AG10803 (cell line): Measurements from ENCODE around the gene FOXP3.

Source experiments
- DNase-seq: peaks from one replicate; pipeline ENCODE4 v3.0.0; 2010; ENCODE audit warnings: low read depth
- H3K4me3 ChIP-seq: 2 replicates; pipeline ENCODE4 v1.5.1; 2011; ENCODE audit warnings: mild to moderate bottlenecking, low read length, control low read depth
- TF ChIP-seq, protein P1 (sequence below): conservative IDR thresholded peaks from 2 replicates; pipeline ENCODE4 v1.5.1; 2011; ENCODE audit warnings: mild to moderate bottlenecking, low read length, control low read depth, inconsistent platforms

Gene FOXP3

GRCh38 chrX:49257074-49257790 lies 7.3 kb downstream of the FOXP3 start:
- TF ChIP-seq, protein P1, sequence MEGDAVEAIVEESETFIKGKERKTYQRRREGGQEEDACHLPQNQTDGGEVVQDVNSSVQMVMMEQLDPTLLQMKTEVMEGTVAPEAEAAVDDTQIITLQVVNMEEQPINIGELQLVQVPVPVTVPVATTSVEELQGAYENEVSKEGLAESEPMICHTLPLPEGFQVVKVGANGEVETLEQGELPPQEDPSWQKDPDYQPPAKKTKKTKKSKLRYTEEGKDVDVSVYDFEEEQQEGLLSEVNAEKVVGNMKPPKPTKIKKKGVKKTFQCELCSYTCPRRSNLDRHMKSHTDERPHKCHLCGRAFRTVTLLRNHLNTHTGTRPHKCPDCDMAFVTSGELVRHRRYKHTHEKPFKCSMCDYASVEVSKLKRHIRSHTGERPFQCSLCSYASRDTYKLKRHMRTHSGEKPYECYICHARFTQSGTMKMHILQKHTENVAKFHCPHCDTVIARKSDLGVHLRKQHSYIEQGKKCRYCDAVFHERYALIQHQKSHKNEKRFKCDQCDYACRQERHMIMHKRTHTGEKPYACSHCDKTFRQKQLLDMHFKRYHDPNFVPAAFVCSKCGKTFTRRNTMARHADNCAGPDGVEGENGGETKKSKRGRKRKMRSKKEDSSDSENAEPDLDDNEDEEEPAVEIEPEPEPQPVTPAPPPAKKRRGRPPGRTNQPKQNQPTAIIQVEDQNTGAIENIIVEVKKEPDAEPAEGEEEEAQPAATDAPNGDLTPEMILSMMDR = no peak
- DNase-seq = no peak
- H3K4me3 ChIP-seq = no peak overlapping the region

DNA sequence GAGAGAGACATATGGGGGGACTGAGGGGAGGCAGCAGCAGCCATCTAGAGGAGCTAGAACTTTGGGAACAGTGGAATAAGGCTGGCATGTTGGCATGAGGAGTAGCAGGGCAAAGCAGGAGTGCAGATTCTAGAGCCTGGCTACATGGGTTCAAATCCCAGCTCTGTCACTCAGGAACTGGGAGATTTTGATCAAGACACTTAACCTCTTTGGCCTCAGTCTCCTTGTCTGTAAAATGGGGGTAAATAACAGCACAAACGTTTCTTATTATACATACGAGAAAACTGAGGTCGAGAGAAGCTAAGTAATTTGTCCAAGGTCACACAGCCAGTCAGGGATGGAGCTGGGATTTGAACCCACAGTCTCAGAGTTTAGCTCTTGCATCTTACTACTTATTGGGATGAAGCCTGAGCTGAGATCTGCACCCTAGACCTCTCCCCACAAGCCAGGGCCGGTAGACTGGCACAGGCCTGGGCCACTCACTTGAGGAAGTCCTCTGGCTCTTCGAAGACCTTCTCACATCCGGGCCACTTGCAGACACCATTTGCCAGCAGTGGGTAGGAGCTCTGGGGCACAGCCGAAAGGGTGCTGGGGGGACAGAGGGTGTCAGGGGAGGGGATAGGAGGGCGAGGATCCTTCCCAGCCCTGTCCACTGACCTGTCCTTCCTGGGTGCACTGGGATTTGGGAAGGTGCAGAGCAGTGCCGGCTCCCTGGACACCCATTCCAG lies 8.1 kb downstream of the FOXP3 start:
- DNase-seq = no peak
- H3K4me3 ChIP-seq = no peak overlapping the region
- TF ChIP-seq, protein P1 = no peak

DNA sequence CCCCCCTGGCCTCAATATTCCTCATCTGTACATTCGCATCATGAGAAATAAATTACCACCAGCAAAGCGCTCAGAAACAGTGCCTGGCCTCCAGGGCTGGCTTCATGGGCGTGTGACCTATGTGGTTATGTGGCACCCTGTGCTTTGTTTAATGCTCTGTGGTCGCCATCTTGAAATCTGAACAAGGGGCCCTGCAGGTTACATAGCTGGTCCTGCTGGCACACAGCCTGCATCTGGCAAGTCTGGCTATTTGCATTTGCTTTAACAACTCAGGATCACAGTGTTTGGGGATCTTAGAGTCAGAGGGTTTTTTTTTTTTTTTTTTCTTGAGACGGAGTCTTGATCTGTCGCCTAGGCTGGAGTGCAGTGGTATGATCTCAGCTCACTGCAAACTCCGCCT lies 9.9 kb downstream of the FOXP3 start:
- no peak for DNase-seq
- H3K4me3 ChIP-seq = no peak overlapping the region
- TF ChIP-seq, protein P1 = no peak

DNA sequence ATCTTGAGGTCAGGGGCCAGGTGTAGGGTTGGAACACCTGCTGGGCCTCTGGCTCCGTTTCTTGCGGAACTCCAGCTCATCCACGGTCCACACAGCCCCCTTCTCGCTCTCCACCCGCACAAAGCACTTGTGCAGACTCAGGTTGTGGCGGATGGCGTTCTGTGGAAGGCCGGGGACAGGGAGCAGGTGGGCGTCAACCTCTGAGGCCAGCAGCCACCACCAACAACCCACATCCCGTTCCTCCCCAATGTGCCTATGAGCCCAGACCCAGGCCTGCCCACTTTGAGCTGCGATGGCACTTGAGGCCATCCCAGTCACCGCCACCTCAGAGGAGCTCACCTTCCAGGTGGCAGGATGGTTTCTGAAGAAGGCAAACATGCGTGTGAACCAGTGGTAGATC lies 13.2 kb downstream of the FOXP3 start:
- DNase-seq = no peak
- no peak overlapping the region for H3K4me3 ChIP-seq
- TF ChIP-seq, protein P1 = no peak

DNA sequence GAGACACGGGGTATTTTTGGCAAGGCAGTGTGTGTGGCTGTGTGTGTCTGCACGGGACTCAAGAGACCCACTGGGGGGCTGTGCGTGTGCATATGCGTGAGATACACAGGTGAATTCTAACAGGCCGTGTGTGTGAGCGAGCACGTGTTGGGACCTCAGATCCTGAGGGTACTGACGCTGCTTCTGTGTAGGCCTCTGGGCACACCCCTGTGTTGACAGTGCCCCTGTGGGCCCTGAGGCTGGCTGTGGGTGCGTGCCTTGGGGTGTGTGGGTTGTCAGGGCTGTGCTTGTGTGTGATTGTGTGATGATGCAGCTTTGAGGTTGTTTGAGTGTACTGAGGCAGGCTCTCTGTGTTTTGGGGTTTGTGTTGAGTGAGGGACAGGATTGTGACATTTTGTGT lies 13.9 kb downstream of the FOXP3 start:
- no peak for DNase-seq
- TF ChIP-seq, protein P1 = no peak
- no peak overlapping the region for H3K4me3 ChIP-seq

DNA sequence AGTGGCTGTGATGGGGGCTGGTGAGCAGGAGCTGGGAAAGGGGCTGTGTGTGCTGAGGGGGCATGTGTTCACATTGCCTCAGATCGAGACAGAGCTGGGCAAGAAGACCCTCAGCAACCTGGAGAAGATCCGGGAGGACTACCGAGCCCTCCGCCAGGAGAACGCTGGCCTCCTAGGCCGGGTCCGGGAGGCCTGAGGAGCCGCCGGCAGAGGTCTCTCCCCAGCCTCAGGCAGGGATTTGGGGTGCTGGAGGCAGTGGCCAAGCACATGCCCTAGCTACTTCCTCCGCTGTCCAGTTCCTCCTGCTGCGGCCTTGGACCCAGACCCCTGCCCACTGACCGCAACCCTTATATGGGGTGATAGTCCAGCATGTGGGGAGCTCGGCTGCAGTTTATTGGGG lies 14.4 kb downstream of the FOXP3 start:
- no peak for DNase-seq
- H3K4me3 ChIP-seq = no peak overlapping the region
- TF ChIP-seq, protein P1 = no peak

GRCh38 chrX:49249616-49250015 lies 14.9 kb downstream of the FOXP3 start:
- no peak for DNase-seq
- no peak overlapping the region for H3K4me3 ChIP-seq
- TF ChIP-seq, protein P1 = no peak
